Cerebellar nuclear complex (tissue), 1 donor: ENCODE results near the gene UBE2L5.

Source experiments
- DNase-seq, 2 experiments: peaks; one replicate each; lab custom pipeline; 2025; lab: John Stamatoyannopoulos, UW

The UBE2L5 gene

GRCh38 chr13:30422054-30422839, at the start of gene UBE2L5:
UBE2L5 (plus strand) TSS chr13:30422493; CDS start chr13:30427991, 5,498 bp downstream.
- DNase-seq = peak in 1 of 2 experiments; percentile 45

GRCh38 chr13:30373727-30374126, 48.6 kb upstream of the UBE2L5 start:
- DNase-seq = no peak

GRCh38 chr13:30375265-30375835, 46.9 kb upstream of the UBE2L5 start:
- DNase-seq = no peak

GRCh38 chr13:30376426-30377311, 45.6 kb upstream of the UBE2L5 start:
- no peak for DNase-seq

GRCh38 chr13:30377312-30377685, 45.0 kb upstream of the UBE2L5 start:
- DNase-seq = no peak

- DNase-seq = no peak
These were observed 44.1 kb upstream of the UBE2L5 start for GRCh38 chr13:30378191-30378590.

- DNase-seq = no peak
These were observed 41.2 kb upstream of the UBE2L5 start for GRCh38 chr13:30381049-30381448.

GRCh38 chr13:30382836-30383525, 39.3 kb upstream of the UBE2L5 start:
- DNase-seq = no peak

- DNase-seq = no peak
These were observed 33.6 kb upstream of the UBE2L5 start for GRCh38 chr13:30388406-30389283.

- no peak for DNase-seq
These were observed 30.2 kb upstream of the UBE2L5 start for GRCh38 chr13:30391956-30392680.

- DNase-seq = no peak
These were observed 29.6 kb upstream of the UBE2L5 start for GRCh38 chr13:30392681-30393045.

- DNase-seq = no peak
These were observed 27.5 kb upstream of the UBE2L5 start for GRCh38 chr13:30394751-30395191.

- no peak for DNase-seq
These were observed 26.8 kb upstream of the UBE2L5 start for GRCh38 chr13:30395192-30396158.

- DNase-seq = no peak
These were observed 25.7 kb upstream of the UBE2L5 start for GRCh38 chr13:30396434-30397075.

GRCh38 chr13:30398601-30399072, 23.7 kb upstream of the UBE2L5 start:
- DNase-seq = no peak

- no peak for DNase-seq
These were observed 21.9 kb upstream of the UBE2L5 start for GRCh38 chr13:30400376-30400775.

GRCh38 chr13:30401347-30401746, 20.9 kb upstream of the UBE2L5 start:
- DNase-seq = no peak

GRCh38 chr13:30403456-30403855, 18.8 kb upstream of the UBE2L5 start:
- no peak for DNase-seq

- no peak for DNase-seq
These were observed 18.1 kb upstream of the UBE2L5 start for GRCh38 chr13:30404207-30404606.
